ENCODE results near the gene DTX3L.
"Not testable (repeated sequence)": the region's sequence is repeated elsewhere in the genome, so short reads cannot be mapped to it uniquely, and the experiment has no call there.

GRCh38 chr3:122568131-122568530, 4.0 kb downstream of the DTX3L start:
- not testable (repeated sequence) for TF ChIP-seq POLR2A, CTCF (IDR thresholded peaks at IDR 0.05)
